CD4-positive, alpha-beta T cell treated with Interleukin-17A for 4 hours (primary cell): Measurements from ENCODE around the gene EGLN3.
A peak's percentile ranks its signal among the peaks of the same experiment; 100 is the strongest.
"Not testable (repeated sequence)": the region's sequence is repeated elsewhere in the genome, so short reads cannot be mapped to it uniquely, and the experiment has no call there.

Source experiments
- DNase-seq: peaks from one replicate; pipeline ENCODE4 v3.0.0-alpha.2; 2020; ENCODE audit warnings: mixed read lengths

EGLN3 gene

DNA sequence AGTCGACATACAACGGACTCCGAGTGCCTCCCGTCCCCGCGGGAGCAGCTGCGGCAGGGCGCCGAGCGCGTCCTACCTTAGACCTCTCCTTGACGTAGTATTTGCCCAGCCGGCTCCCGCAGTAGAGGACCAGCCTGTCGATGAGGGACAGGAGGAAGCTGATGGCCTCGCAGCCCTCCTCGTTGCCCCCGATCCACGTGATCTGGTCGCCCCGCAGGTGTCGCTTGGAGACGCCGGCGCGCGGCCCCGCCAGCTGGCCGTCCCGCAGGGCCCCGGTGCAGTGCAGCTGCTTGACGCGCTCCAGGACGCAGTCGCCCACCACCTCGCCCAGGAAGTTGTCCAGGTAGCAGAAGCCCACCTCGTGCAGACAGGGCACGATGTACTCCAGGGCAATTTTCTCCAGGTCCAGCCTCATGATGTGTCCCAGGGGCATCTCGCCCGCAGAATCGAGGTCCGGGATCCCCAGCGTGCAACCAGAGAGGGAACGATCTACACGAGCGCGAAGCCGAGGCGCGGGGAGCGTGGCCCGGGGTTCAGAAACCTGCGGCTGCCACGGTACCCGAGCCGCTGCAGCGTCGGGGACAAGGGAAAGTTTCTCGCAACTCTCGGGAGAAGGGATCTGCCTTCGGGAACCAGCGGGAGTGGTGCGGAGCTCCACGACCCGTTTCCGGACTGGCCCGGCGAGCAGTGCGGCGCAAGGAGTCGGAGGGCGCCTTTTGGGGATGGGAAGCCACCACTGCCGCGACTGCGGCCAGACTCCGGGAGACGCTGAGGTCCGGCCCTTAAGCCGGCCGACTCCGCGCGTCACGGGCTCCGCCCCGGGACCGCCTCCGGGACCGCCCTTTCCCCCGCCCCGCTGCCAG is at the start of gene EGLN3:
Gene EGLN3 (minus strand): TSS at position 755 of the 863 bp plus-strand sequence. CDS start 322 bp downstream, at position 433.
- DNase-seq, result peak; percentile 68

DNA sequence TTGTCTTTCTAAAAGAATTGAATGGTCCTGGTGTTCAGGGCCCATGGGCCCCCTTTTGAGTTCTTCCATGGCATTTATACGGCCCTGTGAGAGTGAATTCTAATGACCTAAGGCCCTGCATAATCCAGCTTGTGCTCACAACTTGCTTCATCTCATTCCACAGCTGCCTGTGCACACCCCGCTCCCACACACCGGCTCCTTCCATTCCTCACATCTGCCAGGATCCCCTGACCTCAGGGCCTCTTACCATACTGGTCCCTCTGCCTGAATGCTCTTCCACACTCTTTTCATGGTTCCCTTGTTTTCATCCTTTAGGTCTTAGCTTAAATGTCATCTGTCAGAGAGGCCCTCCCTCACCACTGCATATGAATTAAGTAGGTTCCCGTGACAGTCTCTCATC is 49.5 kb upstream of the EGLN3 start:
- DNase-seq, result no peak

DNA sequence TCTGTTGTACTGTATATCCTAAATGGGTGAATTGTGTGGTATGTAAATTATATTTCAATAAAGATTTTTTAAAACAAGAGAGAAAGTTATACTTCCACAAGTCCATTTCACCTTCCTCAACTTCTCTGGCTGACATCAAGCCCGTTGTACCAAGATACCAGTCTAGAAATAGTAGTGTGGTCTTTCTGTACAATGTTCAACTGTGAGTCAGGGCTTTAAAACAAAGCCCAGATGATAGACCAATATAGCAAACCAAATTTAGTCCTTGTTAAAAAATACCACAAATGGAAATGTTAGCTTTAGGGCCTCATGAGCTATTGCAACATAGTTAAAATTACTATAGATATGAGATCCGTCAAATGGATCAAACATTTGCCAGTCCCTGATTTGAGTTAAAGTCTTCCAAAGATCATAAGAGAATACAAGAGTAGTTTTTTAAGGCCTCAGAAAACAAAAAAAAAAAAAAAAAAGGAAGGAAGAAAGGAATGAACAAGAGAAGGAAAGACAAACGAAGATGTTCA is 49.0 kb upstream of the EGLN3 start:
- DNase-seq, result no peak

DNA sequence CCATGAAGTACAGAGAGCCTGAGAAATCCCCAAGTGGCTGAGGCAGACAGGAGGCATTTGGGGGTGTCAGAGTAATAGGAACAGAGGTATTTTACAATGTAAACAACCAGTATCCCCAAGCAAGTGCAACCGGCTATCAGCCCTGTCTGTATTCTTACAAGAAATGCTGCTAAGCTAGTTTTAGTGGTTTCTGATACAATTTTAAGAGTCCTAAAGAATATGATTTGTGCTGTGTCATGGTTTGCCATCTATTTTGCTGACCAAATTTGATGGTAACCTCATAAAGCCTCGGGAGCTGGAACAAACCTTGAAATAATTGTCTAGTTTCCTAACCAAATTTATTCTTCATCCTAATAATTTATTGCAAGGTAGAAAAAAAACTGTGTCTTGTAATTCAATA is 46.7 kb upstream of the EGLN3 start:
- no peak for DNase-seq

DNA sequence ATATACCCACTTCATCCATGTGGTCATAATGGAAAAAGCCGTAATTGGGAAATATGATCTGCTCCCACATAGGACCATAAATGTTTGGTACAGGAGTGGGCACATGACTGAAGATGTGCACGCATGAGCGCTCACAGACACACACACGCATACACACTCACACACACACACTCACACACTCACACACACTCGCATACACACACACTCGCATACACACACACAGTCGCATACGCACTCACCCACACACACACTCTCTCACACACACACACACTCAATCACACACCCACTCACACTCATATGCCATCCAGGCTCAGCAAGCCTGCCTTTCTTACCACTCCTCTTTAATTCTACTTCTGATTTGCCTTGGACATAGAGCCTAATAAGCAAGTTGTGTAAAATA is 45.6 kb upstream of the EGLN3 start:
- DNase-seq, result no peak

DNA sequence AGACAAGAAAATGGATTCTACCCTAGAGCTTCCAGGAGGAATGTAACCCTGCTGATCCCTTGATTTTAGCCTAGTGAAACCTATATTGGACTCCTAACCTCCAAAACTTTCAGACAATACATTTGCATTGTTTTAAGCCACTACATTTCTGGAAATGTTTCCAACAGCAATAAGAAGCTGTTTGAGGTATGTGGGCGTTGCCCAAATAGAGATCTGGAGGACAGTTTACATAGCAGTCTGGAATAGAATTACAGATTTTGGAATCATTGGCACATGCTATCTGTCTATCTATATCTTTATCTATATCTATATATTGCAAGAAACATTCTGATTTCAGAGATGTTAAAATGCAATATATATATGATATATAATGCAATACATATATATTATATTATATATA is 42.4 kb upstream of the EGLN3 start:
- no peak for DNase-seq

DNA sequence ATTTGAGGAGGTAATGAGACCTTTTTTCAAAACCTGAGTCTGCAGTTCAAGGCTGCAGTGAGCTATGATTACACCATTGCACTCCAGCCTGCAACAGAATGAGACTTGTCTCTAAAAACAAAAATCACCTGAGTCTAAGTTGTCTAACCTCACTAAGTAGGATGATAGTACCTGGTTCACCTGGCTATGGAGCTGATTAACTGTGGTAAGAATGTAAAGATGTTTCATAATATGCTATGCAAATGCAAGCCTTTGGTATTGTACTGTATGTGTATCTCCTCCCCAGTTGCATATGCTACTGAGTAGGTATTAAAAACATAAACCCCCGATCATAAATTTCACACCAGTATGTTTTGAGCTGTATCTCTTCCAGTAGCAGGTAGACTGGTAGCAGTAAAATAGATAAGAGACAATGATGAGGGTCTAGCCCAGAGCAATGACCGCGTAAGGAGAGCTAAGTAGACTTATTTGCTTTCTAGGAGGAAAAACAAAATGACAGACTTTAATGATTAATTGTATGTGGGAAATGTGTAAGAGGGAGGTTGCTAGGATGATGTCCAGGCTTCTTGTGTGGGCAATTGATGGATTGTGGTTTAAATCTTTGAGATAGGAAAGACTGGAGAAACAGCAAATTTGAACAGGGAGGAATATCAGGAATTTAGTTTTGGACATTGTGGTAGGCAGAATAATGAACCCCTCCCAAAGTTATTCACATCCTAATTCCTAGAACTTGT is 41.6 kb upstream of the EGLN3 start:
- no peak for DNase-seq

DNA sequence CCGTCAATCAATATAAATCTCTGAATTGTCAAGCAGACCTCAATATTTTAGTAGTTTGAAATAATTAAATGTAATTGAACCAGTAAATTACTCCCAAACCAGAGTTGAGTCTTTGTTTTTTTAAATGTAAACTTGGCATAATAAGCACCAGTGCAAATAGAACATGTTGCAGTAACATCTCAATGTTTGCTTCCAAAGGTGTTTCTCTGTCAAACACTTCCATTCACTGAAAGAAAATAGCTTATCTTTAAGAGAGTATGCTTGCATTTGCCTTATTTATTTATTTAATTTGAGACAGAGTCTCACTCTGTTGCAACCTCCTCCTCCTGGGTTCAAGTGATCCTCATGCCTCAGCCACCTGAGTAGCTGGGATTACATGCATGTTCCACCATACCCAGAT is 39.9 kb upstream of the EGLN3 start:
- no peak for DNase-seq

DNA sequence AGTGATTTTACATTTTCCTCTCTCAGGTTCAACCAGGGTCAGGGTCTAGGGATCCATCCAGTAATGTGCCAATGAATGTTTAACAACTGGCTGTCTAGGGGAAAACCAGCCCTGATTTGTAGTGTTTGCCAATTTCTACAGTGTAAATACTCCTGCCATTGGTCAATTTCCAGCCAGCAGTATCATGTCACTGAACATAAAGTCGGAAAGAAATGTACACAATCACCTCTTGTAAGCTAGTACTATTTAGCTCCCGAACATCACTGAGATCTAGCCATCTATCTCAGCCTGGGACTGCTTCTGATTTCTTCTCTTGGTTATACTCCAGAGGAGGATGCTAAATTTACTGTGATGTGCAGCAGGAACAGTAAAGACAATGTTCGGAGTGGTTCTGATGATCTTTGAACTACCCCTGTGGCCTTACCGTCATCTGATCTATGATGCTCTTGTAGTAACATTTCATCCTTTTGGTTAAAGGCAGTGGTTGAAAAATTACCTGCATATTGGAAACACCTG is 36.7 kb upstream of the EGLN3 start:
- DNase-seq, result no peak

DNA sequence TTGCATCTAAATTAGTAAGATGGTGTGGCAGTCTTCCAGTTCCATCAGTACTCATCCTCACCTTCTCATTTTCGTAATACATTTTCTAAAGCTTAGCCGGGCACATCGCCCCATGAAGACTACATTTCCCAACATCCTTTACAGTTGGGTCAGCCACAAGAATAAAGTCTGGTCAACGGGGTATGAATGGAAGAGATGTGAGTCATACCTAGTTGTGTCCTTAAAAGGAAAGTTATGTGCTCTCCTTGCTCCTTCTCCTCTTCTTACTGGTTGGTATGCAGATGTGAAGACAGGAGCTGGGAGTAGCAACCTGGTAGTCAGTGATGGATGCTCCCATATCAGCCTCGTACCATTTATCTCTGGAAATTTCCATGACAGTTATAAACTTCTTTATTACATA is 35.9 kb upstream of the EGLN3 start:
- DNase-seq, result no peak

DNA sequence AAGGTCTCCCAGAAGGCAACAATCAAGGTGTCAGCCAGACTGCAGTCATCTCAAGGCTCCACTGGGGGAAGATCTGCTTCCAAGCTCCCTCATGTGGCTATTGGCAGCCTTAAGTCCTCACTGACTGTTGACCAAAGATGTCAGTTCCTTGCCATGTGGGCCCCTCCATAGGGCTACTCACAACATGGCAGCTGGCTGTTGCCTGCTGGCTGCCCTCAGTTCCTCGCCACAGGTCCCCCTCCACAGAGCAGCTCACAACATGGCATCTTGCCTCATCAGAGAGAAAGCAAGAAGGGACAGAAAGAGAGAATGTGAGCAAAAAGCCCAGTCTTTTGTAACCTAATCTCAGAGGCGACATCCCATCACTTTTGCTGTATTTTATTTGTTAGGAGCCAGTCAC is 34.4 kb upstream of the EGLN3 start:
- DNase-seq, result no peak

DNA sequence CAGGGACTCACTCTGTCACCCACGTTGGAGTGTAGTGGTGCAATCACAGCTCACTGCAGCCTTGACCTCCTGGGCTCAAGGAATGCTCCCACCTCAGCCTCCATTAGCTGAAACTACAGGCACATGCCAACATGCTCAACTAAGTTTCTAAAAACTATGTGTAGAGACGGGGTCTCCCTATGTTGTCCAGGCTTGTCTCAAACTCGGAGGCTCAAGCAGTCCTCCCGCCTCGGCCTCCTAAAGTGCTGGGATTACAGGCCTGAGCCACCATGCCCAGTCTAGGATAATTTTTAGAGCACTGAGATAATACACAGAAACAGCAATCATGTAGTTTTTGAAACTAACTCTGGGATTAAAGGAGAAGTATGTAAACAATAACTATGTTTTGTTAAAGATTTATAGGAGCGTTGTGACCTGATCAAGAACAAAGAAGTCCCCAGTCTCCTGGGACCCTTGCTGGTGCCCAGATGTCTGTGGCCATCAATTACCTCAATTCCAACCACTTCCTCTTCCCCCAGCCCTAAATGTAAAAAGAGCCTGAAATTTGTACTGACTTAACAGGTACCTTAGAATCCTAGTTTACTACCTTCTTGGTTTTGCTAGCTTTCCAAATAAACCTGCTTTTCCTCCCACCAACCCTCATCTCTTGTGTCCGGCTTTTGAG is 28.9 kb upstream of the EGLN3 start:
- no peak for DNase-seq

DNA sequence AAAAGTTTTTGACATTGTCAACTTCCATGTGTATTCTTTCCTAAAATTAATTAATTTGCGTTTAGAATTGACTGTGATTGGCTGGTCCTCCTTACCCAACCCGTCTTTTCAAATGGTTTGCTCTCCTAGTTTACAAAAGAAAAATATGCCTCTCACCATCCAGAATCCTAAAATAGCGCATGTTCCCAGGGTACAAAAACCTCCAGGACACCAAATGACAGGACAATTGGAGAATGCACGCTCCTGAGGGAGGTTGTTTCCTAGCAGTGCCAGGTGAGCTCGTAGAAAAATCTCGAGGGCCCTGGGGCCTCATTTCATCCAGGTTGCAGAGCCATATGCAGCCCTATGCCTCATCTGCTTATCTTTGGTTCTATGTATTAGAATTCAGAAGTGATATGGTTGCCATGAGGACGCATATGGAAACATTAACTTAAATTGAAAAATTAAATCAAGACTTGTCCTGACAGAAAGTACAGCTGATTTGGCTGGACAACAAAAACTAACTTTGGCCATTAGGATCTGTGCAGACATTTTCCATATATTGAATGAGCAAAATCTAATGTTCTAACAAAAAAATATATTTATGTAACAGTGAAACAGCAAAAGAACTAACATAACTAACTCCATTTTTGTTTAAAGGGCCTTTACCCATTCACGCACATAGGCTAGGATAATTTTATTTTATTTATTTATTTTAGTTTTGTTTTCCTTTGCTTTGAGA is 28.2 kb upstream of the EGLN3 start:
- no peak for DNase-seq

DNA sequence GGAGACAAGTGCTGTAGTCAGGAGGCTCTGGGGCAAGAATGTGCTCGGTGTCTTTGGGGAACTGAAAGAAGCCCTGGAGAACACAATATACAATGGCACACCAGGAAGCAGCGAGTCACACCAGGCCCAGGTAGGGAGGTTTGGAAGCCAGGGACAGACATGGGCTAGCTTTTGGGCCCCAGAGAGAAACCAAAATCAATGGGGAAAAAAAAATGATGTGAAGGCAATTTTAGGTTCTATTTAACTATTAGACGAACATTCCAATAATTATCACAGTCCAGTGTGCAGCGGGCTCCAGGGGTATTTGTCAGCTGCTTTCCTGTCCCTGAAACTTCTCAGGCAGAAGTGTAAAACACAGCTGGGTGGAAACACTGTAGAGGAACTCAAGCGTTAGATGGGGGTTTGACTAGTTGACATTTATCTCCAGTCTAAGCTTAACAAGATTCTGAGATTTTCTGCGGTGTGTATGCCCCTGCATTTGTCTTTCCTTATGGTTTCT is 21.8 kb upstream of the EGLN3 start:
- DNase-seq, result no peak

DNA sequence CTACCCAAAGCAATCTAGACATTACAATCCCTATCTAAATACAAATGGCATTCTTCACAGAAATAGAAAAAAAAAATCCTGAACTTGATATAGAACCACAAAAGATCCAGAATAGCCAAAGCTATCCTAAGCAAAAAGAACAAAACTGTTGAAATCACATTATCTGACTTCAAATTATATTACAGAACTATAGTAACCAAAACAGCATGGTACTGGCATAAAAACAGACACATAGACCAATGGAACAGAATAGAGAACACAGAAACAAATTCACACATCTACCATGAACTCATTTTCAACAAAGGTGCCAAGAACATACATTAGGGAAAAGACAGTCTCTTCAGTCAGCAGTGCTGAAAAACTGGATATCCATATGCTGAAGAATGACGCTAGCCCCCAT is 19.0 kb upstream of the EGLN3 start:
- not testable (repeated sequence) for DNase-seq

DNA sequence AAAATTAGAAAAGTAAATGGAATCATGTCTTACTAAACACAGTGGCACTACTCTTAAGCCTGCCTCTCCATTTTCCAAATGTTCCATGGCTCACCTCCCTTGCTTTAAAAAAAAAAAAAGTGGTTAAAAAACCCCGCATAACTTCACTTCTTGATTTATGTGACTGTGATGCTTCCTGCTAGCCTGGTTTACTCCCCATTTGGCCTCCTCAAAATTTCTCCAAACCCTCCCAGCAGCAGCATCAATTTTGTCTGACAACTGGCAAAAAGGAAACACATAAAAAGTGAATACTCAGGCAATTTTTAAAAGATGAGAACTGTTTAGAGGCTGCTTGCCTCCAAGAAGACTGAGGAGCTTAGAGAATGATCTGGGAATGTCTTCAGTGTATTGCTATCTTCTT is 17.8 kb upstream of the EGLN3 start:
- DNase-seq, result no peak

DNA sequence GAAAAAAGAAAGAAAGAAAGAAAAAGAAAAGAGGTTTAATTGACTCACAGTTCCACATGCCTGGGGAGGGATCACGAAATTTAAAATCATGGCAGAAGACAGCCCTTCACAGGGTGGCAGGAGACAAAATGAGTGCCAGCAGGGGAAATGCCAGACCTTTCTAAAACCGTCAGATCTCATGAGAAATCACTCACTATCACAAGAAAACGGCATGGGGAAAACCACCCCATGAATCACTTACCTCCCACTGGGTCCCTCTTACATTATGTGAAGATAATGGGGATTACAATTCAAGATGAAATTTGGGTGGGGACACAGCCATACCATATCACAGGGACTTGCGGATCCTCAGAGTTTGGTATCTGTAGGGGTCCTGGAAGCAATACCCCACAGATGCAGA is 16.3 kb upstream of the EGLN3 start:
- no peak for DNase-seq

DNA sequence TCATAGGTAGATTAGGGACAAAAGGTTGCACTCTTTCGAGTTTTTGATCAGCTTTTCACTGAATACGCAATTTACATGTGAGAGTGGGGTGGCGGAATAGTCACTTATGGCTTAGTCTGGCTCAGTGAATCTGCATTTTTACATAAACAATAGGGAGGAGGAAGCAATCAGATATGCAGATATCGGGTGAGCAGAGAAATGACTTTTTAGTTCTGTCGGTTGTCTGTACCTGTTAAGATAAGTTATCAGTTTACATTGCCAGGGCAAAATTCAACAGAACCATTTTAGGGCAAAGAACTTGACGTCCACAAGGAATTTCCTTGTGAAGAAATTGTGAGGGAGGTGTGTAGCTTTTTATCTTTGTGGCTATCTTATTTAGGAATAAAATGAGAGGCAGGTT is 15.4 kb upstream of the EGLN3 start:
- DNase-seq, result no peak

DNA sequence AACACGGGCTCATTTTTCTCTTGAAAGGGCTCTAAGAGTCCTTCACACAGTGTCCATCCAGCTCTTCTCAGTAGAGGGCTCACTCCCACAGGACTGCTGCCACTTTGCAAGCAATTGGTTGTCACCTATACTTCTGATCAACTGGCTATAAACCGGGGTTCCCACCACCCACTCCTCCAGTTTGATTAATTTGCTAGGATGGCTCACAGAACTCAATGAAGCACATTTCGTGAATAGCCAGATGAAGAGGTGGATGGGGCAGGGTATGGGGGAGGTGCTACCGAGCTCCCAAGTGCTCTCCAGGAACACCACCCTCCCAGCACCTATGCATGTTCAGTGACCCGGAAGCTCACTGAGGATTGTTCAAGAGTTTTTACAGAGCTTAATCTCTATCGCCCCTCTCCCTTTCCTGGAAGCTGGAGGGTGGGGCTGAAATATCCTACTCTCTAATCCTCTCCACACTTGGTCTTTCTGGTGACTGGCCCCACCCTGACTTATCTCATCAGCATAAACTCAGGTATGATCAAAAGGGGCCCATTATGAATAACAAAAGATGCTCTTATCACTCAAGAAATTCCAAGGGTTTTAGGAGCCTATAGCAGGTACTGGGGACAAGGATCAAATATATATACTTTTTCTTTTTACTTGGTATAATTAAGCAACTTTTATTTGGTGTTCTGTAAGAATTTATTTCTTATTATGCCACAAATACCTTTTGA is 13.9 kb upstream of the EGLN3 start:
- DNase-seq, result no peak

DNA sequence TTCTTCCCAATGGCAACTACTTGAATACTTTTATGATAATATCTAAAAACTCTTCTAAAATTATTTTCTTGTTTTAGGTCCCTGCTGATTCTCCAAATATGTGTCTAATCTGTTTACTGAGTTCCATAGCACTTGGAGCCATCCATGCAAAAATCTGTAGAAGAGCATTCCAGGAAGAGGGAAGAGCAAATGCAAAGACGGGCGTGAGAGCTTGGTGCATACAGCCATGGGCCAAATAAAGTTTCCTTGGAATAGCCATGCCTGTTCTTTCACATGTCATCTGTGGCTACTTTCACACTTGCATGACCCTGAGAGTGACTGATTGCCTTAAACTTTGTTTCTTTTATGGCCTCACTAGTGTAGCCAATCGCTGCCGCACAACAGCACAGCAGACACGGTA is 13.0 kb upstream of the EGLN3 start:
- DNase-seq, result no peak

DNA sequence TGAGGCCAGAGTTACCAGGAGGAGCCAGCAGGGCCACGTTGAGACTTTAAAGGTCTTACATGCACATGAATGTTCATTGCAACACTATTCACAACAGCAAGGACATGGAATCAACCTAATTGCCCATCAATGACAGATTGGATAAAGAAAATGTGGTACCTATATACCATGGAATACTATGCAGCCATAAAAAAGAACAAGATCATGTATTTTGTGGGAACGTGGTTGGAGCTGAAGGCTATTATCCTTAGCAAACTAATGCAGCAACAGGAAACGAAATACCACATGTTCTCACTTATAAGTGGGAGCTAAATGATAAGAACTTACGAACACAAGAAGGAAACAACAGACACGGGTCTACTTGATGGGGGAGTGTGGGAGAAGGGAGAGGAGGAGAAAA is 11.6 kb upstream of the EGLN3 start:
- not testable (repeated sequence) for DNase-seq

DNA sequence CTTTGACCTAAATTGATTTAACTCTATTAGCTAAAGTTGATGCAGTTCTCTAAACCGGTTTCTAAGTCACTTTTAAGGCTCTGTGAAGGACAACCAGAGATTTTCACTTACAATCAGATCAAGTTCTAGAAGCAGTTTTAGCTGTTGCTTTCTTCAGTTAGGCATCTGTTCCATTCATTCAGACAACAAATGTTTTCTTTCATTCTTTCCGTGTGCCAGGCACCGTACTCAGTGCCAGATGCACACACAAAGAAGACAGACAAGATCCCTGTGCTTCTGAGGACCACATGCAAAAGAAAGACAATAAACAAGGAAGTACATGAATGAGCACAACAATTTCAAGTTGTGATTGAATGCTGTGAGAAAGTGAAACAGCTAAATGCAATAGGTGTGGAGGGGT is 11.1 kb upstream of the EGLN3 start:
- DNase-seq, result no peak
